Natural killer cell (primary cell): ENCODE measurements around the gene RALGPS1. TPM values are rescaled to one million over a fixed set of nuclear protein-coding genes. Genes with fewer than 3 reads are reported as not detected.

Source experiments
- ATAC-seq, 3 donors: fragments of 150-1000 bp in 2 of 3; fragments of 200-7000 bp in 1 of 3; cut with Tn5 transposase; 1 replicate in 1 of 3; 2 replicates in 2 of 3; pipeline ENCODE4 v1.10.0; 2021; ENCODE audit warnings: mild to moderate bottlenecking in 2 of 3, moderate library complexity in 2 of 3
- DNase-seq, 2 donors: peaks; one replicate each; pipeline versions ENCODE4 v3.0.0 to v3.0.0-alpha.2; 2013 to 2021; ENCODE audit warnings: mixed read lengths in 1 of 2
- H3K27ac ChIP-seq: one replicate; pipeline ENCODE4 v1.5.1; 2013; ENCODE audit warnings: mild to moderate bottlenecking, low read length
- H3K27me3 ChIP-seq: one replicate; pipeline ENCODE4 v1.6.1; 2013; ENCODE audit warnings: low read length; ENCODE audit not compliant: control insufficient read depth, insufficient read depth
- H3K36me3 ChIP-seq: one replicate; pipeline ENCODE4 v1.6.1; 2013; ENCODE audit warnings: low read length; ENCODE audit not compliant: control insufficient read depth, insufficient read depth
- H3K4me1 ChIP-seq: one replicate; pipeline ENCODE4 v1.6.1; 2013; ENCODE audit warnings: low read length; ENCODE audit not compliant: control insufficient read depth, insufficient read depth
- H3K4me3 ChIP-seq: one replicate; pipeline ENCODE4 v1.5.1; 2013; ENCODE audit warnings: low read length
- H3K9me3 ChIP-seq: one replicate; pipeline ENCODE4 v1.6.1; 2013; ENCODE audit warnings: low read length; ENCODE audit not compliant: control insufficient read depth, insufficient read depth
- H3K27ac Mint-ChIP-seq, 2 donors: one replicate each; pipeline ENCODE4 v1.8.0; 2022; ENCODE audit warnings: mild to moderate bottlenecking in 2 of 2, mixed read lengths in 2 of 2, moderate library complexity in 1 of 2
- H3K27me3 Mint-ChIP-seq, 2 donors: one replicate each; pipeline ENCODE4 v1.8.0; 2022; ENCODE audit warnings: low read depth in 2 of 2, mixed read lengths in 2 of 2
- H3K36me3 Mint-ChIP-seq: one replicate; pipeline ENCODE4 v1.8.0; 2022; ENCODE audit warnings: mixed read lengths
- H3K4me1 Mint-ChIP-seq, 2 donors: one replicate each; pipeline ENCODE4 v1.8.0; 2022; ENCODE audit warnings: mixed read lengths in 2 of 2
- H3K4me3 Mint-ChIP-seq: one replicate; pipeline ENCODE4 v1.8.0; 2022; ENCODE audit warnings: mild to moderate bottlenecking, moderate library complexity, mixed read lengths
- H3K9me3 Mint-ChIP-seq, 2 donors: one replicate each; pipeline ENCODE4 v1.8.0; 2022; ENCODE audit warnings: mixed read lengths in 2 of 2
- WGBS: methylation state at CpG from one replicate; pipeline ENCODE4 v1.1.7; 2013; ENCODE audit warnings: missing lambda C conversion rate; ENCODE audit not compliant: insufficient coverage; 5-methylcytosine and 5-hydroxymethylcytosine counted together
- intact Hi-C: fragments of 100-400 bp; cut with micrococcal nuclease; formaldehyde crosslinking; loops from one replicate; pipeline ENCODE4 v1.14.2; 2022
- total RNA-seq, 4 donors: library from RNA; stranded (reverse); fragments of 120-200 nt in 1 of 4; gene quantifications; one replicate each; pipeline versions ENCODE4 v1.2.3 to v1.2.4, GENCODE V29; 2013 to 2022
- TF ChIP-seq, protein P1 (sequence below): fragments of 200-600 bp; IDR thresholded peaks from one replicate; pipeline ENCODE4 v1.8.0; 2022; ENCODE audit warnings: antibody characterized with exemption

Gene RALGPS1
- total RNA-seq, 3 donors from 2014 or later (not counting 1 experiment from before 2014, with no cell fraction given), result 11.9 to 21.2 (median 13.2) TPM

DNA sequence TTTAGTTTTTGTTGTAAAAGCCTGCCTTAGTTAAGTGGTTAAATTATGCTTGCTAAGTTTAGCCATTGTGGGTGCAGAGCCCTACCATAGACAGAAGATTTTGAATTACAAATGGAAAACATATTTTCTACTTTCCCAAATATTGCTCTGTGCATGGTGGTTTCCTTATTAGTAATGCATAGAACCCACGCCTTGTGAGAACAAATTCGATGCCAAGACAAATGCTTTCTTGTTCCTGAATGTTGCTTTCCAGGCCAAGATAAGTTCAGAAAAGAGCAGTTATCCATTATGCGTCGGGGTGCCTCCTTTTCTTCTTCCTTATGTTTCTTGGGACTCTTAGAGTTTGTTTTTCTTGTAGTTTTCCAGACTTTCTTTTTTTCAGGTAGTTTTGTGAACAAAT is 319.0 kb downstream of the RALGPS1 start:
- no peak for ATAC-seq
- WGBS, result 89% methylated on average over 4 of the region's 4 CpGs
- DNase-seq, result no peak
- Mint-ChIP-seq H3K4me1 (no peaks in the 10 kb centered on the region), H3K36me3 (no peaks in the 10 kb centered on the region), H3K4me3 (no peak overlapping the region), H3K9me3 (no peaks in the 10 kb centered on the region), H3K27me3 (peaks cover 22 to 40% of the 10 kb centered on the region in 2 donors), H3K27ac (no peak overlapping the region)
- TF ChIP-seq, protein P1, sequence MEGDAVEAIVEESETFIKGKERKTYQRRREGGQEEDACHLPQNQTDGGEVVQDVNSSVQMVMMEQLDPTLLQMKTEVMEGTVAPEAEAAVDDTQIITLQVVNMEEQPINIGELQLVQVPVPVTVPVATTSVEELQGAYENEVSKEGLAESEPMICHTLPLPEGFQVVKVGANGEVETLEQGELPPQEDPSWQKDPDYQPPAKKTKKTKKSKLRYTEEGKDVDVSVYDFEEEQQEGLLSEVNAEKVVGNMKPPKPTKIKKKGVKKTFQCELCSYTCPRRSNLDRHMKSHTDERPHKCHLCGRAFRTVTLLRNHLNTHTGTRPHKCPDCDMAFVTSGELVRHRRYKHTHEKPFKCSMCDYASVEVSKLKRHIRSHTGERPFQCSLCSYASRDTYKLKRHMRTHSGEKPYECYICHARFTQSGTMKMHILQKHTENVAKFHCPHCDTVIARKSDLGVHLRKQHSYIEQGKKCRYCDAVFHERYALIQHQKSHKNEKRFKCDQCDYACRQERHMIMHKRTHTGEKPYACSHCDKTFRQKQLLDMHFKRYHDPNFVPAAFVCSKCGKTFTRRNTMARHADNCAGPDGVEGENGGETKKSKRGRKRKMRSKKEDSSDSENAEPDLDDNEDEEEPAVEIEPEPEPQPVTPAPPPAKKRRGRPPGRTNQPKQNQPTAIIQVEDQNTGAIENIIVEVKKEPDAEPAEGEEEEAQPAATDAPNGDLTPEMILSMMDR, result no peak
- H3K27me3 ChIP-seq, result no peaks in the 10 kb centered on the region
- H3K9me3 ChIP-seq, result no peaks in the 10 kb centered on the region
- no peaks in the 10 kb centered on the region for H3K4me1 ChIP-seq
- H3K36me3 ChIP-seq, result no peaks in the 10 kb centered on the region
- intact Hi-C loops, result no loop called here
- no peak overlapping the region for H3K27ac ChIP-seq
- no peak overlapping the region for H3K4me3 ChIP-seq

DNA sequence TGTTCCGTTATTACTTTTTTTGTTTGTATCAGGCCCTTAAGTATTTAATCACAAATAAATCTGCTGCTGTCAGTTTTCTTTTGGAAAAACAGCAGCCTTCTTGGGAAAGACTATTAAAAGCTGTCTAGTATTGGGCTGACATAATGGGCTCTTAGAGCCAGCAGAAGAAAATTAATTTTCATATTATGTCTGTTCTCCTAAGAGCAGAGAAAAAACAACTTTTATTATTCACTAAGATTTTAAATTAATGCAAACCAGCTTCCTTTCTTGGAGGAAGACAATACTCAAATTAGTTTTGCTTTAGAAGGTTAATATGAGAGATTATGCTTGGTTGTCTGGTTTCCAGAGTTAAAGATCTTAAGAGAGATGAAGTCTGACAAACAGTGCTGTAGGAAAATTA is 319.4 kb downstream of the RALGPS1 start:
- Histone ChIP-seq H3K27me3 (no peaks in the 10 kb centered on the region), H3K4me1 (no peaks in the 10 kb centered on the region), H3K4me3 (no peak overlapping the region), H3K36me3 (no peaks in the 10 kb centered on the region), H3K27ac (no peak overlapping the region), H3K9me3 (no peaks in the 10 kb centered on the region)
- Mint-ChIP-seq H3K9me3 (no peaks in the 10 kb centered on the region), H3K4me1 (no peaks in the 10 kb centered on the region), H3K27ac (no peak overlapping the region), H3K4me3 (no peak overlapping the region), H3K27me3 (peaks cover 18 to 38% of the 10 kb centered on the region in 2 donors), H3K36me3 (no peaks in the 10 kb centered on the region)
- intact Hi-C loops, result no loop called here
- WGBS, result 100% methylated on average over 1 of the region's 1 CpG
- TF ChIP-seq, protein P1, result no peak
- DNase-seq (no peak), ATAC-seq (no peak)

DNA sequence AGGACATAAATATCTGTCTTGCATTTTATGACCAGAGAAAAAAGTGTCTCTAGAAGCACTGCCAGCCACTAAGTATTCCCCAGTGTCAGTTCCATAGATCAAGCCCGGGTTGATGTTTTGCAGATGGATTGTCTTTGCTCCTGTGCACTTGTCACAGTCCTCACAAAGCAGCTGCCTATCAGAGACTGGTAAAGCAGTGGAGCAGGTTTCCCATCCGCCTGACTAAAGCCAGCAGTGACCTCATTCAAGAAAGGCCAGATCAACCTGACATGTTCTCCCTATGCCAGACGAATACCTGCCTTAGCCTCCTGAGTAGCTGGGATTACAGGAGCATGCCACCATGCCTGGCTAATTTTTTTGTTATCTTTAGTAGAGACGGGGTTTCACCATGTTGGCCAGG is 323.2 kb downstream of the RALGPS1 start:
- Histone ChIP-seq H3K36me3 (no peaks in the 10 kb centered on the region), H3K4me1 (no peaks in the 10 kb centered on the region), H3K27ac (no peak overlapping the region), H3K4me3 (no peak overlapping the region), H3K9me3 (no peaks in the 10 kb centered on the region), H3K27me3 (no peaks in the 10 kb centered on the region)
- Mint-ChIP-seq H3K27me3 (peaks cover 9 to 29% of the 10 kb centered on the region in 2 donors), H3K4me3 (no peak overlapping the region), H3K4me1 (no peaks in the 10 kb centered on the region), H3K36me3 (no peaks in the 10 kb centered on the region), H3K27ac (no peak overlapping the region), H3K9me3 (no peaks in the 10 kb centered on the region)
- no peak for DNase-seq
- ATAC-seq, result no peak
- TF ChIP-seq, protein P1, result no peak
- intact Hi-C loops, result no loop called here
- 94% methylated on average over 4 of the region's 4 CpGs for WGBS

DNA sequence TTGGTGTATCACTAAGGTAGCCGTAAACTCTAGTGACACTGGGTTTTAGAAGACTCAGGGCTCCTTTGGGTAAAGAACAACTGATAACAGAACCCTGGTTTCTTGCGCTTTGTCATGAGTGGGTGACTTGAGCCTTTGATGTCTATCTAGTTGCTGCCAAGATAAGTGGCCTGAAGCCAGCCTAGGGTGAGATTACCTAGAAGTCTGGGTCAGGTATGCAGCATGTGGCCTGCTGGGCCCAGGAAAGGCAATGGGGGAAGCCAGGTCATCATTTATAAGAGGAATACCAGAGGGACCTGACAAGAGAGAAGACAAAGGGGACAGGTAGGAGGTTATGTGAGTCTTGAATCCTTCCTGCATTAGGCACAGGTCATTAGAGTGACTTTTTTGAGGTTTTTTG is 326.8 kb downstream of the RALGPS1 start:
- 91% methylated on average over 2 of the region's 2 CpGs for WGBS
- intact Hi-C loops, result no loop called here
- no peak overlapping the region for H3K27ac ChIP-seq
- ATAC-seq, result no peak
- DNase-seq, result no peak
- peaks cover 6 to 8% of the 10 kb centered on the region in 2 donors for H3K27me3 Mint-ChIP-seq
- TF ChIP-seq, protein P1, result no peak
- H3K36me3 Mint-ChIP-seq, result no peaks in the 10 kb centered on the region
- no peaks in the 10 kb centered on the region for H3K9me3 ChIP-seq
- H3K27ac Mint-ChIP-seq, result no peak overlapping the region
- no peak overlapping the region for H3K4me3 Mint-ChIP-seq
- H3K4me1 ChIP-seq, result peaks cover 10% of the 10 kb centered on the region
- no peak overlapping the region for H3K4me3 ChIP-seq
- no peaks in the 10 kb centered on the region for H3K27me3 ChIP-seq
- H3K9me3 Mint-ChIP-seq, result no peaks in the 10 kb centered on the region
- peaks cover 5 to 8% of the 10 kb centered on the region in 2 donors for H3K4me1 Mint-ChIP-seq
- no peaks in the 10 kb centered on the region for H3K36me3 ChIP-seq
